Stomach (tissue), 9 donors: ENCODE data around the gene RIOK3. TPM values are rescaled to one million over a fixed set of nuclear protein-coding genes. Genes with fewer than 3 reads are reported as not detected.

Experiments
- DNase-seq, 2 donors: peaks; one replicate each; pipeline versions ENCODE4 v3.0.0 to v3.0.0-alpha.2; 2013 to 2019
- H3K27ac ChIP-seq, 5 donors: fragments of 200-600 bp in 4 of 5; sonication (generic) in 4 of 5; one replicate each; pipeline ENCODE4 v1.5.1; 2013 to 2019; ENCODE audit warnings: mild to moderate bottlenecking in 1 of 5, moderate library complexity in 1 of 5
- H3K27me3 ChIP-seq, 3 donors: fragments of 200-600 bp; sonication (generic); one replicate each; pipeline ENCODE4 v1.5.1; 2017 to 2019; ENCODE audit warnings: mixed run types in 1 of 3
- H3K36me3 ChIP-seq, 4 donors: fragments of 200-600 bp; sonication (generic); 1 replicate in 3 of 4; 2 replicates in 1 of 4; pipeline ENCODE4 v1.5.1; 2016 to 2019
- H3K4me1 ChIP-seq, 4 donors: fragments of 200-600 bp; sonication (generic); one replicate each; pipeline ENCODE4 v1.5.1; 2016 to 2019
- H3K4me3 ChIP-seq, 4 donors: fragments of 200-600 bp; sonication (generic) in 3 of 4; one replicate each; pipeline ENCODE4 v1.5.1; 2016 to 2019; ENCODE audit warnings: mild to moderate bottlenecking in 1 of 4
- H3K9me3 ChIP-seq, 4 donors: fragments of 200-600 bp; sonication (generic); one replicate each; pipeline ENCODE4 v1.5.1; 2016 to 2019
- CTCF ChIP-seq, 7 experiments: fragments of 450-650 bp in 4 of 7; fragments of 200-600 bp in 3 of 7; sonication (generic) in 3 of 7; IDR thresholded peaks; one replicate each; pipeline ENCODE4 v1.5.1; 2016 to 2019; ENCODE audit warnings: antibody characterized with exemption in 7 of 7, control low read depth in 2 of 7, mild to moderate bottlenecking in 1 of 7
- EP300 ChIP-seq: sonication (generic); formaldehyde crosslinking; IDR thresholded peaks from one replicate; pipeline ENCODE4 v1.6.1; 2017; ENCODE audit warnings: antibody characterized with exemption
- POLR2A ChIP-seq, 4 donors: fragments of 450-650 bp; IDR thresholded peaks; one replicate each; pipeline ENCODE4 v1.6.1; 2016; ENCODE audit warnings: antibody characterized with exemption in 4 of 4, control low read depth in 2 of 4, mild to moderate bottlenecking in 1 of 4, moderate library complexity in 1 of 4
- POLR2AphosphoS5 ChIP-seq, 3 donors: sonication (generic); formaldehyde crosslinking; IDR thresholded peaks; one replicate each; pipeline ENCODE4 v1.6.1; 2016; ENCODE audit warnings: antibody characterized with exemption in 3 of 3
- WGBS, 5 donors: extraction: QIAGEN DNeasy Blood & Tissue Kit in 3 of 5; methylation state at CpG; one replicate each; pipeline versions ENCODE4 v1.1.5 to v1.1.7; 2013 to 2018; 5-methylcytosine and 5-hydroxymethylcytosine counted together
- intact Hi-C: fragments of 100-400 bp; cut with DNase I; formaldehyde crosslinking; loops from one replicate; pipeline ENCODE4 v1.15.1; 2023; ENCODE audit warnings: low total_unique reads
- polyA plus RNA-seq, 3 donors: library from polyadenylated mRNA; stranded (reverse); fragments of 200-250 nt; gene quantifications; one replicate each; pipeline ENCODE4 v1.2.3, GENCODE V29; 2013
- total RNA-seq, 5 donors: library from RNA; depleted of rRNA; stranded (reverse); fragments of >200 nt; gene quantifications; one replicate each; pipeline versions ENCODE4 v1.1.0 to v1.2.3, GENCODE V29; 2014 to 2016
- donor health status: healthy with polysubstance abuse.
- donor health status: Bipolar disorder and iron deficiency.
- donor health status: healthy.

The RIOK3 gene
- total and polyA plus RNA-seq, 8 donors, result 28.3 to 140 (median 66.3) TPM

DNA sequence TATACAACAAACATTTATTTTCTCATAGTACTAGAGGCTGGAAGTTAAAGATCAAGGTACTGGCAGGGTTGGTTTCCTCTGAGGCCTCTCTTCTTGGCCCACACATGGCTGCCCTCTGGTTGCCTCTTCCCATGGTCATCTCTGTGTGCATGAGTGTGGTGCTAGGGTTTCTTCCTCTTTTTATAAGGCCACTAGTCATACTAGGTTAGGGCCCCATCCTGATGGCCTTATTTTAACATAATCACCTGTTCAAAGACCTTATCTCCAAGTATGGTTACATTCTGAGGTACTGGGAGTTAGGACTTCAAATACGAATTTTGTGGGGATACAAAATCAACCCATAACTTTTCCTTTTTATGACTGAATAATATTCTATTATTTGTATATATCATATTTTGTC is 4.8 kb upstream of the RIOK3 start:
- peaks cover 0 to 12% (median 10%) of the 10 kb centered on the region in 4 donors for H3K4me1 ChIP-seq
- WGBS, 5 donors, result 86 to 100% (median 92%) methylated on average over 1 of the region's 1 CpG
- no peak overlapping the region for H3K27ac ChIP-seq
- intact Hi-C loops, result no loop called here
- no peak overlapping the region for H3K4me3 ChIP-seq
- no peaks in the 10 kb centered on the region for H3K9me3 ChIP-seq
- DNase-seq, result no peak
- H3K27me3 ChIP-seq, result no peaks in the 10 kb centered on the region
- no peak for TF ChIP-seq POLR2A (IDR thresholded peaks at IDR 0.05)
- no peak for TF ChIP-seq CTCF (IDR thresholded peaks at IDR 0.05)
- no peak for TF ChIP-seq EP300
- no peak for TF ChIP-seq POLR2AphosphoS5 (IDR thresholded peaks at IDR 0.05)
- H3K36me3 ChIP-seq, result no peaks in the 10 kb centered on the region

- H3K27ac ChIP-seq, result no peak overlapping the region
- peaks cover 11 to 24% (median 17%) of the 10 kb centered on the region in 4 donors for H3K4me1 ChIP-seq
- 60 to 78% (median 71%) methylated on average over 4 of the region's 4 CpGs for WGBS, 5 donors
- no peaks in the 10 kb centered on the region for H3K9me3 ChIP-seq
- no peak overlapping the region for H3K4me3 ChIP-seq
- intact Hi-C loops, result no loop called here
- no peaks in the 10 kb centered on the region for H3K27me3 ChIP-seq
- no peaks in the 10 kb centered on the region for H3K36me3 ChIP-seq
- DNase-seq, result no peak
- TF ChIP-seq POLR2A (IDR thresholded peaks at IDR 0.05), result no peak
- TF ChIP-seq CTCF (IDR thresholded peaks at IDR 0.05), result no peak
- no peak for TF ChIP-seq EP300
- TF ChIP-seq POLR2AphosphoS5 (IDR thresholded peaks at IDR 0.05), result no peak
Observed at GRCh38 chr18:23450022-23450421, 3.1 kb upstream of the RIOK3 start.

DNA sequence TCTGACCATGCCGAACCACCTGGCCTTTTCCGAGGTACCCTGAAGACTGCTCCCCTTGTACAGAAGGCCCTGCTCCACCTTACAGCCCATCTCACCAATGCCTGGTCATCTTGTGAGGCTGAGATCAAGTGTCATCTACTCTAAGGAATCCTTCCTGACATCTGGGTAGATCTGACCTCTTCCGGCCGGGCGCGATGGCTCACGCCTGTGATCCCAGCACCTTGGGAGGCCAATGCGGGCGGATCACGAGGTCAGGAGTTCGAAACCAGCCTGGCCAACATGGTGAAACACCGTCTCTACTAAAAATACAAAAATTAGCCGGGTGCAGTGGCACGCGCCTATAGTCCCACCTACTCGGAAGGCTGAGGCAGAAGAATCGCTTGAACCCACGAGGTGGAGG is 2.1 kb upstream of the RIOK3 start:
- Histone ChIP-seq H3K4me3 (no peak overlapping the region), H3K36me3 (peaks cover 0 to 8% (median 5%) of the 10 kb centered on the region in 4 donors), H3K9me3 (no peaks in the 10 kb centered on the region), H3K27ac (no peak overlapping the region), H3K27me3 (no peaks in the 10 kb centered on the region), H3K4me1 (peaks cover 16 to 34% (median 26%) of the 10 kb centered on the region in 4 donors)
- WGBS, 5 donors, result 88 to 95% (median 93%) methylated on average over 18 of the region's 18 CpGs
- no peak for TF ChIP-seq POLR2A (IDR thresholded peaks at IDR 0.05)
- DNase-seq, result no peak
- intact Hi-C loops, result no loop called here

DNA sequence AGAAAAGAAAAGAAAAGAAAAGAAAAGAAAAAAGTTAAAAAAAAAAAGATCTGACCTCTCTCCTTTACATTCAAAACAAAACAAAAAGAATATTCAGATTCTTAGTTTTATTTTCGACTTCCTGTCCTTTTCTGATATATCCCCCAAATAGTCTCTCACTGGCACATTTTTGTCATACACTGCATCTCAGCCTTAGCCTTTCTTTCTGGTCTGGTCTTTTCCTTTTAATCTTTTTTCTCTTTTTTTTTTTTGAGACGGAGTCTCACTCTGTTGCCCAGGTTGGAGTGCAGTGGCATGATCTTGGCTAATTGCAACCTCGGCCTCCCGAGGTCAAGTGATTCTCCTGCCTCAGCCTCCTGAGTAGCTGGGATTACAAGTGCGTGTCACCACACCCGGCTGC is 1.6 kb upstream of the RIOK3 start:
- TF ChIP-seq POLR2AphosphoS5 (IDR thresholded peaks at IDR 0.05) (no peak), POLR2A (IDR thresholded peaks at IDR 0.05) (no peak), CTCF (IDR thresholded peaks at IDR 0.05) (no peak), EP300 (no peak)
- no peaks in the 10 kb centered on the region for H3K9me3 ChIP-seq
- intact Hi-C loops, result no loop called here
- peaks cover 0 to 8% (median 5%) of the 10 kb centered on the region in 4 donors for H3K36me3 ChIP-seq
- peaks cover 16 to 39% (median 30%) of the 10 kb centered on the region in 4 donors for H3K4me1 ChIP-seq
- no peaks in the 10 kb centered on the region for H3K27me3 ChIP-seq
- 86 to 97% (median 91%) methylated on average over 6 of the region's 6 CpGs for WGBS, 5 donors
- DNase-seq, result no peak
- H3K27ac ChIP-seq, result peak overlapping the region in 2 of 5 donors; percentile 94 to 97
- H3K4me3 ChIP-seq, result no peak overlapping the region

DNA sequence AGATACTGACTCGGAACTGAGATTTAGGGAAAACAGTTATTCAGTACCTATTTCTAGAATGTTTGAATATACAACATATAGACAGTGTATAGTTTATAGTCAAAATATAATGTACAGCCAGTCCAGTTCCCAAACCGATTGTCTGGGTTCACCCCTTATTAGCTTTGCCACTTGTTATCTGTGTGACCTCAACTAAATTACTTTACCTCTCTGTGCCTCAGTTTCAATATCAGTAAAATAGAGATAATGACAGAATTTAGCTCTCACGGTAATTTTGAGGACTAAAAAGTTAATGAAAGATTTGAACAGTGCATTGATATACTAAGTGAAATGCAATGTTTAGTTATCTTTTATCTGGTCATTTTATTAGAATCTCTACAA is 750 bp upstream of the RIOK3 start:
- Histone ChIP-seq H3K27ac (peak overlapping the region in 4 of 5 donors; percentile 93 to 98 (median 96)), H3K9me3 (no peaks in the 10 kb centered on the region), H3K4me3 (peak overlapping the region; percentile 69 to 95 (median 90)), H3K4me1 (peaks cover 21 to 47% (median 34%) of the 10 kb centered on the region in 4 donors), H3K36me3 (peaks cover 0 to 11% (median 5%) of the 10 kb centered on the region in 4 donors), H3K27me3 (no peaks in the 10 kb centered on the region)
- no peak for DNase-seq
- WGBS, 5 donors, result 32 to 47% (median 41%) methylated on average over 3 of the region's 3 CpGs
- TF ChIP-seq POLR2AphosphoS5 (IDR thresholded peaks at IDR 0.05), result no peak
- no peak for TF ChIP-seq EP300
- TF ChIP-seq POLR2A (IDR thresholded peaks at IDR 0.05), result no peak
- no peak for TF ChIP-seq CTCF (IDR thresholded peaks at IDR 0.05)
- intact Hi-C loops, result no loop called here
